IMR-90 (cell line): ENCODE measurements around the gene TSPAN14. TPM values are rescaled to one million over a fixed set of nuclear protein-coding genes. Genes with fewer than 3 reads are reported as not detected.

ENCODE experiments used
- ATAC-seq: fragments of 200-7000 bp; cut with Tn5 transposase; 2 replicates; pipeline ENCODE4 v1.9.1; 2020; ENCODE audit warnings: low read depth, mild to moderate bottlenecking, moderate library complexity
- BruUV-seq: library from RNA; stranded (reverse); fragments of 400-500 nt; replicated peaks from 2 replicates; lab custom pipeline; 2021; lab: Mats Ljungman, UMichigan
- CTCF ChIA-PET: fragments of 300-600 bp; formaldehyde crosslinking; extraction: SDS; loops from one replicate; lab custom pipeline; 2021; ENCODE audit warnings: antibody characterized with exemption; lab: Yijun Ruan, JAX
- POLR2A ChIA-PET: fragments of 300-600 bp; sonication (Branson Sonifier 250); formaldehyde crosslinking; loops from one replicate; lab custom pipeline; 2022; ENCODE audit warnings: antibody characterized with exemption; ENCODE audit not compliant: unreplicated experiment; lab: Charles Lee
- DNase-seq: peaks from one replicate; pipeline ENCODE4 v3.0.0; 2013
- H2AFZ ChIP-seq: replicated peaks from 2 replicates; pipeline ENCODE3; 2013; ENCODE audit warnings: low read length, mild to moderate bottlenecking; ENCODE audit not compliant: poor library complexity
- H2AK5ac ChIP-seq: 2 replicates; pipeline ENCODE4 v1.6.1; 2013; ENCODE audit warnings: low read depth, low read length, inconsistent platforms
- H2AK9ac ChIP-seq: replicated peaks from 2 replicates; pipeline ENCODE3; 2013; ENCODE audit warnings: mild to moderate bottlenecking, low read depth, low read length, moderate library complexity; ENCODE audit not compliant: poor library complexity
- H2BK120ac ChIP-seq: 2 replicates; pipeline ENCODE4 v1.6.1; 2013; ENCODE audit warnings: low read depth, low read length, inconsistent platforms
- H2BK15ac ChIP-seq: 3 replicates; pipeline ENCODE4 v1.6.1; 2013; ENCODE audit warnings: low read depth, low read length, inconsistent platforms
- H2BK20ac ChIP-seq: 2 replicates; pipeline ENCODE4 v1.6.1; 2013; ENCODE audit warnings: low read depth, mild to moderate bottlenecking, inconsistent platforms, low read length, moderate library complexity
- H2BK5ac ChIP-seq: 2 replicates; pipeline ENCODE4 v1.6.1; 2013; ENCODE audit warnings: mild to moderate bottlenecking, low read depth, low read length, inconsistent platforms; ENCODE audit not compliant: poor library complexity, severe bottlenecking
- H3K14ac ChIP-seq: replicated peaks from 2 replicates; pipeline ENCODE4 v1.6.1; 2013; ENCODE audit warnings: low read depth, low read length, inconsistent platforms
- H3K18ac ChIP-seq: 2 replicates; pipeline ENCODE4 v1.6.1; 2013; ENCODE audit warnings: low read depth, low read length, control low read depth
- H3K23ac ChIP-seq: 2 replicates; pipeline ENCODE4 v1.6.1; 2013; ENCODE audit warnings: low read depth, low read length, inconsistent platforms
- H3K27ac ChIP-seq: 2 replicates; pipeline ENCODE4 v1.5.1; 2013; ENCODE audit warnings: mild to moderate bottlenecking, control low read depth, low read length; ENCODE audit not compliant: insufficient read depth
- H3K27me3 ChIP-seq: 2 replicates; pipeline ENCODE4 v1.6.1; 2013; ENCODE audit warnings: low read length; ENCODE audit not compliant: control insufficient read depth, insufficient read depth
- H3K36me3 ChIP-seq: 2 replicates; pipeline ENCODE4 v1.6.1; 2013; ENCODE audit warnings: low read length, mixed read lengths; ENCODE audit not compliant: control insufficient read depth, insufficient read depth
- H3K4ac ChIP-seq: 2 replicates; pipeline ENCODE4 v1.6.1; 2013; ENCODE audit warnings: low read depth, low read length, inconsistent platforms
- H3K4me1 ChIP-seq: 2 replicates; pipeline ENCODE4 v1.6.1; 2013; ENCODE audit warnings: low read length, mixed read lengths; ENCODE audit not compliant: control insufficient read depth, insufficient read depth
- H3K4me2 ChIP-seq: 2 replicates; pipeline ENCODE4 v1.6.1; 2013; ENCODE audit warnings: low read depth, mild to moderate bottlenecking, control low read depth, low read length, moderate library complexity
- H3K4me3 ChIP-seq: 2 replicates; pipeline ENCODE4 v1.5.1; 2013; ENCODE audit warnings: low read depth, mild to moderate bottlenecking, control low read depth, low read length, moderate library complexity; ENCODE audit not compliant: insufficient read depth
- H3K56ac ChIP-seq: 2 replicates; pipeline ENCODE4 v1.6.1; 2013; ENCODE audit warnings: low read length, inconsistent platforms; ENCODE audit not compliant: insufficient read depth; ENCODE audit errors: extremely low read depth
- H3K79me1 ChIP-seq, 2 experiments: 2 replicates each; pipeline ENCODE4 v1.6.1; 2013; ENCODE audit warnings: low read length in 2 of 2, inconsistent platforms in 1 of 2, low read depth in 1 of 2
- H3K9ac ChIP-seq: 2 replicates; pipeline ENCODE4 v1.6.1; 2013; ENCODE audit warnings: low read depth, low read length, control low read depth
- H3K9me1 ChIP-seq: 2 replicates; pipeline ENCODE4 v1.6.1; 2013; ENCODE audit warnings: low read length, inconsistent platforms; ENCODE audit not compliant: insufficient read depth
- H3K9me3 ChIP-seq: 2 replicates; pipeline ENCODE4 v1.6.1; 2013; ENCODE audit warnings: low read length; ENCODE audit not compliant: control insufficient read depth, insufficient read depth
- H4K20me1 ChIP-seq: 2 replicates; pipeline ENCODE4 v1.6.1; 2013; ENCODE audit warnings: low read length, inconsistent platforms; ENCODE audit not compliant: insufficient read depth
- H4K5ac ChIP-seq: 2 replicates; pipeline ENCODE4 v1.6.1; 2013; ENCODE audit warnings: mild to moderate bottlenecking, low read depth, low read length, control low read depth
- H4K8ac ChIP-seq, 2 experiments: 2 replicates each; pipeline ENCODE4 v1.6.1; 2013; ENCODE audit warnings: low read depth in 2 of 2, low read length in 2 of 2, control low read depth in 1 of 2, inconsistent platforms in 1 of 2
- H4K91ac ChIP-seq: 2 replicates; pipeline ENCODE4 v1.6.1; 2013; ENCODE audit warnings: low read depth, low read length, inconsistent platforms; ENCODE audit not compliant: insufficient read depth
- BHLHE40 ChIP-seq: fragments of 150-350 bp; IDR thresholded peaks from 2 replicates; pipeline ENCODE4 v1.6.1; 2016; ENCODE audit warnings: mild to moderate bottlenecking, low read depth, low read length
- CEBPB ChIP-seq: IDR thresholded peaks from 2 replicates; pipeline ENCODE4 v1.6.1; 2012; ENCODE audit warnings: low read depth, low read length, improper control_type of control experiment
- CHD1 ChIP-seq: IDR thresholded peaks from 2 replicates; pipeline ENCODE4 v1.6.1; 2012; ENCODE audit warnings: low read depth, low read length, improper control_type of control experiment
- MAFK ChIP-seq: IDR thresholded peaks from 2 replicates; pipeline ENCODE4 v1.6.1; 2012; ENCODE audit warnings: low read depth, low read length, improper control_type of control experiment
- MAZ ChIP-seq: IDR thresholded peaks from 2 replicates; pipeline ENCODE4 v1.6.1; 2012; ENCODE audit warnings: low read depth, mild to moderate bottlenecking, low read length, improper control_type of control experiment, moderate library complexity, borderline replicate concordance
- MXI1 ChIP-seq: IDR thresholded peaks from 2 replicates; pipeline ENCODE4 v1.6.1; 2012; ENCODE audit warnings: low read depth, mild to moderate bottlenecking, low read length, moderate library complexity, borderline replicate concordance
- NFE2L2 ChIP-seq: fragments of 150-350 bp; IDR thresholded peaks from 2 replicates; pipeline ENCODE4 v1.6.1; 2016; ENCODE audit warnings: low read depth, mild to moderate bottlenecking, low read length
- POLR2A ChIP-seq: IDR thresholded peaks from 2 replicates; pipeline ENCODE4 v1.6.1; 2012; ENCODE audit warnings: mild to moderate bottlenecking, low read depth, low read length
- RAD21 ChIP-seq: IDR thresholded peaks from 2 replicates; pipeline ENCODE4 v1.6.1; 2012; ENCODE audit warnings: low read length, improper control_type of control experiment
- RCOR1 ChIP-seq: IDR thresholded peaks from 2 replicates; pipeline ENCODE4 v1.6.1; 2012; ENCODE audit warnings: mild to moderate bottlenecking, low read length, improper control_type of control experiment; ENCODE audit not compliant: insufficient replicate concordance
- RFX5 ChIP-seq: IDR thresholded peaks from 2 replicates; pipeline ENCODE4 v1.8.0; 2012; ENCODE audit warnings: low read depth, mild to moderate bottlenecking, low read length, moderate library complexity
- SMC3 ChIP-seq: fragments of 150-350 bp; IDR thresholded peaks from 2 replicates; pipeline ENCODE4 v1.6.1; 2016; ENCODE audit warnings: low read depth, mild to moderate bottlenecking, antibody characterized with exemption, low read length, moderate library complexity
- WGBS, 2 experiments: methylation state at CpG; one replicate each; pipeline versions ENCODE4 v1.1.5 to v1.1.7; 2013; ENCODE audit warnings: missing lambda C conversion rate in 2 of 2; ENCODE audit not compliant: insufficient read length in 1 of 2; ENCODE audit errors: extremely low coverage in 2 of 2; 5-methylcytosine and 5-hydroxymethylcytosine counted together
- dilution Hi-C: fragments of 300-500 bp; cut with HindIII; formaldehyde crosslinking; loops from one replicate; pipeline ENCODE4 v1.14.3; 2018; ENCODE audit warnings: low sequenced_read_pairs; ENCODE audit not compliant: unreplicated experiment
- in situ Hi-C: fragments of 300-500 bp; cut with MboI; formaldehyde crosslinking; loops from 3 replicates; pipeline ENCODE4 v1.14.3; 2019; ENCODE audit warnings: low sequenced_read_pairs, inconsistent platforms, mixed read lengths
- intact Hi-C: fragments of 100-400 bp; cut with micrococcal nuclease; formaldehyde crosslinking; loops from 2 replicates; pipeline ENCODE4 v1.10.0; 2022
- polyA plus RNA-seq, 3 experiments: library from polyadenylated mRNA; depleted of rRNA; stranded (reverse); fragments of >200 nt; gene quantifications; 2 replicates each; pipeline ENCODE4 v1.2.3, GENCODE V29; 2012; ENCODE audit warnings: low replicate concordance in 1 of 3
- total RNA-seq: library from RNA; depleted of rRNA; stranded (reverse); fragments of >200 nt; gene quantifications from 2 replicates; pipeline ENCODE4 v1.2.3, GENCODE V29; 2012
- TF ChIP-seq, protein P1 (sequence below): fragments of 150-350 bp; IDR thresholded peaks from 2 replicates; pipeline ENCODE4 v1.6.1; 2017; ENCODE audit warnings: mild to moderate bottlenecking, antibody characterized with exemption, low read length, low read depth
- TF ChIP-seq, protein P2 (sequence below): fragments of 150-350 bp; IDR thresholded peaks from 2 replicates; pipeline ENCODE4 v1.6.1; 2016; ENCODE audit warnings: low read depth, mild to moderate bottlenecking, low read length, moderate library complexity, borderline replicate concordance
- TF ChIP-seq, protein P3 (sequence below): conservative IDR thresholded peaks from 2 replicates; pipeline ENCODE4 v1.5.1; 2012; ENCODE audit warnings: mild to moderate bottlenecking, low read depth, low read length, improper control_type of control experiment

Gene TSPAN14
- total and polyA plus RNA-seq, 2 of the 4 experiments (the other 2 are of a cell fraction) = 18.5 to 43.0 TPM

DNA sequence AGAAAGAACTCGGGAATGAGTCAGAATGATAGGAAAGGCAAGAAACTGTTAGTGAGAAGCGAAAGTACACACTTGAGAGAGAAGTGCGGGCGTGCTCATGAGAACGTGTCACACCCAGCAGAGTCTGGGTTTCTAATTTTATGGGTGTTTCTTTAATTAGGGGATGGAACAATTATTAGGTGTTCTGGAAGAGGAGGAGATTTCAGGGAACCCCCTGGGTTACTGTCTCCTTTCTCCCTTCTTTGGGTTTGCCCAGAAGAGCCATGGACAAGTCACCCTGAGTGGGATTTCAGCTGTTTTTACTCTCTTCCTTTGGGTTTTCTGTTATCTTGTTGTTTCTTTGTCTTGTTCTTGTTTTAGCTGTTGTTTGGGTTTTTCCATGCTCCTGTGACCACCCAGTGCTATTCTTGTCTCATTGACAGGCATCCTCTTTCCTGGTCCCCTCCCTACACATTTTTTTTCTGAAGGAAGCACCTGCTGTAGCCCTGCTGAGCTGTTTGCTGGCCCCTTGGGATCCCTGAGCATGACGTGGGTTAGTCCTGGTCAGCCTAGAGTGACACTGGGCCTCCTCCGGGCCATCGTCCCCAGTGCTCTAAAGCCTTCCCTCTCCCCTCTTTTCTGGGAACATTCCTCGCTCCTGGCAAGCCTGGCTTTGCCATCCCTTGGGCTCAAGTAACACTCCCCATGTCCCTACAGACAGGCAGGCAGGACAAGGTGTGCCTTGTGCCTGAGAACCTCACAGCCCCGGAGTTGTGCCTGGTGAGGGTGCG, 87.1 kb downstream of the TSPAN14 start:
- H4K91ac ChIP-seq = no peak overlapping the region
- peaks cover 11% of the 10 kb centered on the region for H3K27me3 ChIP-seq
- no peaks in the 10 kb centered on the region for H3K79me1 ChIP-seq
- no peak overlapping the region for H3K4me2 ChIP-seq
- no peak overlapping the region for H3K27ac ChIP-seq
- no peak overlapping the region for H3K18ac ChIP-seq
- ATAC-seq = no peak
- H2BK5ac ChIP-seq = no peak overlapping the region
- H3K9me1 ChIP-seq = no peaks in the 10 kb centered on the region
- H2BK120ac ChIP-seq = no peak overlapping the region
- dilution Hi-C loops (no loop called here), intact Hi-C loops (no loop called here), in situ Hi-C loops (no loop called here)
- H3K9ac ChIP-seq = no peak overlapping the region
- H3K4me1 ChIP-seq = no peaks in the 10 kb centered on the region
- DNase-seq = no peak
- H3K9me3 ChIP-seq = no peaks in the 10 kb centered on the region
- POLR2A ChIA-PET = no interaction called here
- H2AK9ac ChIP-seq = no peak overlapping the region
- 25% methylated on average over 1 of the region's 11 CpGs; no CpG with 5 or more reads in 1 of the 2 experiments for WGBS, 2 experiments
- CTCF ChIA-PET = interaction anchor here (0.9 kb wide), 1 partner anchor 44 kb away, joined by 3 read pairs; no protein-coding TSS in a partner anchor
- no peak overlapping the region for H3K4ac ChIP-seq
- no peak overlapping the region for H3K56ac ChIP-seq
- H3K4me3 ChIP-seq = no peak overlapping the region
- H2BK20ac ChIP-seq = no peak overlapping the region
- no peak overlapping the region for H2AFZ ChIP-seq
- H2AK5ac ChIP-seq = no peak overlapping the region
- no peak overlapping the region for H4K8ac ChIP-seq
- H3K23ac ChIP-seq = no peak overlapping the region
- no peak overlapping the region for H3K14ac ChIP-seq
- no peak overlapping the region for H2BK15ac ChIP-seq
- H4K5ac ChIP-seq = no peak overlapping the region
- H3K36me3 ChIP-seq = no peaks in the 10 kb centered on the region
- H4K20me1 ChIP-seq = no peaks in the 10 kb centered on the region
- BruUV-seq = no TSS peak
- TF ChIP-seq RFX5 = no peak
- no peak for TF ChIP-seq CEBPB
- no peak for TF ChIP-seq MXI1
- TF ChIP-seq SMC3 = no peak
- TF ChIP-seq RCOR1 = no peak
- TF ChIP-seq, protein P1, sequence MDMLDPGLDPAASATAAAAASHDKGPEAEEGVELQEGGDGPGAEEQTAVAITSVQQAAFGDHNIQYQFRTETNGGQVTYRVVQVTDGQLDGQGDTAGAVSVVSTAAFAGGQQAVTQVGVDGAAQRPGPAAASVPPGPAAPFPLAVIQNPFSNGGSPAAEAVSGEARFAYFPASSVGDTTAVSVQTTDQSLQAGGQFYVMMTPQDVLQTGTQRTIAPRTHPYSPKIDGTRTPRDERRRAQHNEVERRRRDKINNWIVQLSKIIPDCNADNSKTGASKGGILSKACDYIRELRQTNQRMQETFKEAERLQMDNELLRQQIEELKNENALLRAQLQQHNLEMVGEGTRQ = no peak
- TF ChIP-seq NFE2L2 = no peak
- no peak for TF ChIP-seq RAD21
- no peak for TF ChIP-seq BHLHE40
- TF ChIP-seq POLR2A = no peak
- TF ChIP-seq CHD1 = no peak
- no peak for TF ChIP-seq MAFK
- TF ChIP-seq, protein P2, sequence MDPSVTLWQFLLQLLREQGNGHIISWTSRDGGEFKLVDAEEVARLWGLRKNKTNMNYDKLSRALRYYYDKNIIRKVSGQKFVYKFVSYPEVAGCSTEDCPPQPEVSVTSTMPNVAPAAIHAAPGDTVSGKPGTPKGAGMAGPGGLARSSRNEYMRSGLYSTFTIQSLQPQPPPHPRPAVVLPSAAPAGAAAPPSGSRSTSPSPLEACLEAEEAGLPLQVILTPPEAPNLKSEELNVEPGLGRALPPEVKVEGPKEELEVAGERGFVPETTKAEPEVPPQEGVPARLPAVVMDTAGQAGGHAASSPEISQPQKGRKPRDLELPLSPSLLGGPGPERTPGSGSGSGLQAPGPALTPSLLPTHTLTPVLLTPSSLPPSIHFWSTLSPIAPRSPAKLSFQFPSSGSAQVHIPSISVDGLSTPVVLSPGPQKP = no peak
- no peak for TF ChIP-seq MAZ
- TF ChIP-seq, protein P3, sequence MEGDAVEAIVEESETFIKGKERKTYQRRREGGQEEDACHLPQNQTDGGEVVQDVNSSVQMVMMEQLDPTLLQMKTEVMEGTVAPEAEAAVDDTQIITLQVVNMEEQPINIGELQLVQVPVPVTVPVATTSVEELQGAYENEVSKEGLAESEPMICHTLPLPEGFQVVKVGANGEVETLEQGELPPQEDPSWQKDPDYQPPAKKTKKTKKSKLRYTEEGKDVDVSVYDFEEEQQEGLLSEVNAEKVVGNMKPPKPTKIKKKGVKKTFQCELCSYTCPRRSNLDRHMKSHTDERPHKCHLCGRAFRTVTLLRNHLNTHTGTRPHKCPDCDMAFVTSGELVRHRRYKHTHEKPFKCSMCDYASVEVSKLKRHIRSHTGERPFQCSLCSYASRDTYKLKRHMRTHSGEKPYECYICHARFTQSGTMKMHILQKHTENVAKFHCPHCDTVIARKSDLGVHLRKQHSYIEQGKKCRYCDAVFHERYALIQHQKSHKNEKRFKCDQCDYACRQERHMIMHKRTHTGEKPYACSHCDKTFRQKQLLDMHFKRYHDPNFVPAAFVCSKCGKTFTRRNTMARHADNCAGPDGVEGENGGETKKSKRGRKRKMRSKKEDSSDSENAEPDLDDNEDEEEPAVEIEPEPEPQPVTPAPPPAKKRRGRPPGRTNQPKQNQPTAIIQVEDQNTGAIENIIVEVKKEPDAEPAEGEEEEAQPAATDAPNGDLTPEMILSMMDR = no peak
